K562 (cell line): ENCODE results near the gene AAK1. TPM values are rescaled to one million over a fixed set of nuclear protein-coding genes. Genes with fewer than 3 reads are reported as not detected.

Experiments used
- ATAC-seq: fragments of 200-7000 bp; cut with Tn5 transposase; 3 replicates; pipeline ENCODE4 v1.9.1; 2020; ENCODE audit warnings: moderate library complexity
- BruUV-seq: library from RNA; stranded (reverse); fragments of 400-500 nt; replicated peaks from 2 replicates; lab custom pipeline; 2021; lab: Mats Ljungman, UMichigan
- CTCF ChIA-PET: fragments of 300-600 bp; formaldehyde crosslinking; extraction: SDS; loops from one replicate; lab custom pipeline; 2021; ENCODE audit warnings: low intra/inter-chr PET ratio; lab: Yijun Ruan, JAX
- POLR2A ChIA-PET: fragments of 300-600, 350-650 bp; sonication (Branson Sonifier 250); formaldehyde crosslinking; extraction: SDS; loops from one replicate; lab custom pipeline; 2021; ENCODE audit warnings: antibody characterized with exemption, inconsistent platforms; lab: Yijun Ruan, JAX
- DNase-seq, 4 experiments: peaks; one replicate each; pipeline versions ENCODE4 v3.0.0 to v3.0.0-alpha.2; 2011 to 2018; ENCODE audit warnings: low spot score in 3 of 4, mixed read lengths in 3 of 4; ENCODE audit errors: extremely low read depth in 1 of 4
- FAIRE-seq: peaks from 2 replicates; lab custom pipeline; 2011; peaks lifted over from hg19 to GRCh38; lab: Jason Lieb, UNC
- H2AFZ ChIP-seq: 2 replicates; pipeline ENCODE4 v1.6.0; 2011; ENCODE audit warnings: low read depth, low read length, control low read depth, inconsistent platforms
- H3K27ac ChIP-seq: fragments of 200-600 bp; 3 replicates; pipeline ENCODE4 v1.8.0; 2011; ENCODE audit warnings: low read depth, mild to moderate bottlenecking, control low read depth, inconsistent platforms, low read length, moderate library complexity, mixed read lengths; ENCODE audit errors: extremely low read depth
- H3K27me3 ChIP-seq, 2 experiments: fragments of 300-600 bp in 1 of 2; 2 replicates in 1 of 2; 3 replicates in 1 of 2; pipeline versions ENCODE4 v1.6.0 to v1.8.0; 2011; ENCODE audit warnings: inconsistent platforms in 2 of 2, low read length in 2 of 2, mild to moderate bottlenecking in 1 of 2, mixed read lengths in 1 of 2, moderate library complexity in 1 of 2; ENCODE audit not compliant: control insufficient read depth in 2 of 2, insufficient read depth in 2 of 2
- H3K36me3 ChIP-seq: fragments of 300-600 bp; 3 replicates; pipeline ENCODE4 v1.8.0; 2011; ENCODE audit warnings: mild to moderate bottlenecking, low read length, inconsistent platforms; ENCODE audit not compliant: control insufficient read depth, insufficient read depth
- H3K4me1 ChIP-seq, 2 experiments: fragments of 200-600 bp in 1 of 2; replicated peaks in 1 of 2; 2 replicates in 1 of 2; 3 replicates in 1 of 2; pipeline versions ENCODE4 v1.5.1 to v1.8.0; 2011; ENCODE audit warnings: inconsistent platforms in 2 of 2, low read length in 2 of 2, mild to moderate bottlenecking in 1 of 2, mixed read lengths in 1 of 2, moderate library complexity in 1 of 2; ENCODE audit not compliant: control insufficient read depth in 2 of 2, insufficient read depth in 2 of 2
- H3K4me2 ChIP-seq: 2 replicates; pipeline ENCODE4 v1.6.1; 2011; ENCODE audit warnings: low read length, control low read depth, inconsistent platforms, mixed read lengths; ENCODE audit not compliant: insufficient read depth
- H3K4me3 ChIP-seq: fragments of 200-600 bp; sonication (generic), shearing (Covaris generic); 2 replicates; pipeline ENCODE4 v1.5.1; 2016; ENCODE audit warnings: control low read depth, inconsistent platforms
- H3K79me2 ChIP-seq: fragments of 200-600 bp; 3 replicates; pipeline ENCODE4 v1.8.0; 2011; ENCODE audit warnings: low read length, inconsistent platforms; ENCODE audit not compliant: control insufficient read depth, insufficient read depth
- H3K9ac ChIP-seq, 2 experiments: 2 replicates each; pipeline versions ENCODE4 v1.6.0 to v1.6.1; 2011; ENCODE audit warnings: low read depth in 2 of 2, low read length in 2 of 2, control low read depth in 1 of 2, inconsistent platforms in 1 of 2, mild to moderate bottlenecking in 1 of 2, mixed read lengths in 1 of 2; ENCODE audit not compliant: insufficient read depth in 1 of 2
- H3K9me1 ChIP-seq: one replicate; pipeline ENCODE4 v1.6.0; 2011; ENCODE audit warnings: inconsistent platforms, mild to moderate bottlenecking, low read length, moderate library complexity; ENCODE audit not compliant: control insufficient read depth, insufficient read depth
- H3K9me3 ChIP-seq: replicated peaks from 2 replicates; pipeline ENCODE4 v1.5.1; 2011; ENCODE audit warnings: low read depth, low read length, inconsistent platforms; ENCODE audit not compliant: control insufficient read depth, insufficient read depth
- H4K20me1 ChIP-seq: replicated peaks from 2 replicates; pipeline ENCODE4 v1.6.1; 2011; ENCODE audit warnings: low read length, inconsistent platforms, mixed read lengths; ENCODE audit not compliant: control insufficient read depth, insufficient read depth
- CHCHD3 ChIP-seq: fragments of 250-450 bp; sonication (Bioruptor Pico); IDR thresholded peaks from 2 replicates; pipeline ENCODE4 v2.1.2; 2022; ENCODE audit warnings: mild to moderate bottlenecking
- FOSL1 ChIP-seq: fragments of 200-800 bp; sonication (Bioruptor generic); conservative IDR thresholded peaks from 2 replicates; pipeline ENCODE4 v1.6.1; 2016; ENCODE audit warnings: missing genetic modification characterization, missing compliant biosample characterization
- HDAC1 ChIP-seq, 2 experiments: fragments of 450-650 bp; IDR thresholded peaks; 2 replicates each; pipeline ENCODE4 v1.6.1; 2016 to 2017; ENCODE audit warnings: inconsistent platforms in 1 of 2, mild to moderate bottlenecking in 1 of 2, moderate library complexity in 1 of 2
- HDAC2 ChIP-seq: fragments of 450-650 bp; IDR thresholded peaks from 2 replicates; pipeline ENCODE4 v1.6.1; 2016; ENCODE audit warnings: mild to moderate bottlenecking
- ILK ChIP-seq: fragments of 450-650 bp; IDR thresholded peaks from 2 replicates; pipeline ENCODE4 v1.6.1; 2016; ENCODE audit warnings: missing genetic modification characterization, low read depth, mild to moderate bottlenecking, missing compliant biosample characterization, moderate library complexity, borderline replicate concordance
- MECOM ChIP-seq: fragments of 250-450 bp; sonication (Bioruptor Pico); IDR thresholded peaks from 2 replicates; pipeline ENCODE4 v1.8.0; 2022; ENCODE audit warnings: inconsistent platforms
- MTA1 ChIP-seq: fragments of 450-650 bp; IDR thresholded peaks from 2 replicates; pipeline ENCODE4 v1.6.1; 2017; ENCODE audit warnings: borderline replicate concordance
- NCOA6 ChIP-seq: fragments of 450-650 bp; IDR thresholded peaks from 2 replicates; pipeline ENCODE4 v1.6.1; 2017; ENCODE audit warnings: mild to moderate bottlenecking
- RBM39 ChIP-seq: fragments of 200-400 bp; formaldehyde crosslinking; optimal IDR thresholded peaks from 2 replicates; pipeline ENCODE3; 2018; ENCODE audit warnings: low read depth, low read length
- WHSC1 ChIP-seq: IDR thresholded peaks from one replicate; pipeline ENCODE4 v1.6.1; 2012; ENCODE audit warnings: low read length, control low read depth, inconsistent platforms
- ZNF354B ChIP-seq: fragments of 250-450 bp; sonication (Bioruptor Pico); IDR thresholded peaks from 2 replicates; pipeline ENCODE4 v1.4.0; 2020
- WGBS: fragments of 100-300 bp; shearing (Covaris generic); methylation state at CpG from one replicate; pipeline ENCODE4 v1.1.6; 2016; ENCODE audit warnings: low coverage, mixed read lengths; ENCODE audit not compliant: insufficient coverage; ENCODE audit errors: missing lambda C conversion rate; 5-methylcytosine and 5-hydroxymethylcytosine counted together
- in situ Hi-C: fragments of 300-500 bp; cut with MboI; formaldehyde crosslinking; loops from 4 replicates; pipeline ENCODE4 v1.15.0; 2018; ENCODE audit warnings: inconsistent platforms, mixed read lengths
- intact Hi-C: fragments of 100-400 bp; cut with micrococcal nuclease; formaldehyde crosslinking; loops from 2 replicates; pipeline ENCODE4 v1.14.2; 2022
- polyA plus RNA-seq, 8 experiments: library from polyadenylated mRNA; depleted of rRNA in 4 of 8; stranded (reverse) in 5 of 8; unstranded in 3 of 8; fragments of >200 nt; fragmentation: Nextera tagmentation in 2 of 8; fragmentation: Illumina TruSeq in 1 of 8; extraction: Ambion mirVana in 2 of 8; extraction: Trizol in 1 of 8; gene quantifications; 2 replicates each; pipeline versions ENCODE4 v1.2.1 to v1.2.3, GENCODE V29; 2011 to 2014; ENCODE audit warnings: inconsistent platforms in 1 of 8, missing spikeins in 1 of 8
- total RNA-seq, 7 experiments: library from RNA; depleted of rRNA in 6 of 7; stranded (reverse); fragments of >200 nt in 6 of 7; fragmentation: Illumina TruSeq in 2 of 7; extraction: Trizol in 2 of 7; gene quantifications; 2 replicates each; pipeline versions ENCODE4 v1.2.1 to v1.2.3, GENCODE V29; 2011 to 2021; ENCODE audit warnings: low replicate concordance in 1 of 7
- TF ChIP-seq, protein P1 (sequence below), 2 experiments: fragments of 450-650 bp; conservative IDR thresholded peaks; 2 replicates each; pipeline ENCODE4 v1.6.1; 2017; ENCODE audit warnings: mild to moderate bottlenecking in 2 of 2, moderate library complexity in 2 of 2
- TF ChIP-seq, protein P2 (sequence below): fragments of 250-450 bp; sonication (Bioruptor Pico); IDR thresholded peaks from 2 replicates; pipeline ENCODE4 v1.4.0; 2020; ENCODE audit warnings: mild to moderate bottlenecking
- TF ChIP-seq, protein P3 (sequence below): fragments of 450-650 bp; IDR thresholded peaks from 2 replicates; pipeline ENCODE4 v1.6.1; 2014; ENCODE audit warnings: low read depth, mild to moderate bottlenecking, moderate library complexity, borderline replicate concordance
- TF ChIP-seq, protein P4 (sequence below): sonication (generic); formaldehyde crosslinking; IDR thresholded peaks from 2 replicates; pipeline ENCODE4 v1.8.0; 2022; ENCODE audit warnings: missing genetic modification reagents, mild to moderate bottlenecking, borderline replicate concordance
- TF ChIP-seq, protein P5 (sequence below): fragments of 250-450 bp; sonication (Bioruptor Pico); IDR thresholded peaks from 2 replicates; pipeline ENCODE4 v1.5.0; 2020; ENCODE audit warnings: mild to moderate bottlenecking

AAK1 gene
- total and polyA plus RNA-seq, 9 of the 15 experiments (the other 6 are each of a cell fraction or from before 2014, with no cell fraction given), result 0.89 to 17.1 (median 6.0) TPM

DNA sequence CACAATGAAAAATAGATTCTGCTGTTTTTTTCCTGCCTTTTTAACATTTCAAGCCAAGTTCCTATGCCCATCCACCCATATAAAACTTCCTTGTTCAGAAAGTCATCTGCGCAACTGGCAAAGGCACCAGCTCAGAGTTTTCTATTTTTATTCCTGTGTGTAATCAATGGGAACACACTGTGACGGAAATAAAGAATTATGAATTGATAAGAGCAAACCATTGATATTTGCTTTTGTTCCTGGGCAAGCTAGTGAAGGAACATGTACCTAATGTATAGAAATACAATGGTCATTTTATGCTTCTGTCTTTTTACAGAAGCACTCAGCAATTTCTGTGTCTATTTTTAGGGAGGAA, 30.8 kb upstream of the AAK1 start:
- Histone ChIP-seq H3K27ac (no peak overlapping the region), H3K79me2 (no peaks in the 10 kb centered on the region), H3K36me3 (no peaks in the 10 kb centered on the region), H3K9me1 (no peaks in the 10 kb centered on the region), H3K4me3 (no peak overlapping the region), H3K27me3 (no peaks in the 10 kb centered on the region), H3K9ac (no peak overlapping the region), H3K9me3 (no peaks in the 10 kb centered on the region), H2AFZ (peak overlapping the region; percentile 20; the same call in 1 of the 2 replicates), H3K4me1 (peaks cover 0 to 3% of the 10 kb centered on the region in 2 experiments; a peak in 3 of 5 replicates), H4K20me1 (no peaks in the 10 kb centered on the region), H3K4me2 (no peak overlapping the region)
- in situ Hi-C loops, result no loop called here
- 78% methylated on average over 2 of the region's 2 CpGs for WGBS
- BruUV-seq, result no TSS peak
- no peak for DNase-seq
- no peak for FAIRE-seq
- no peak for ATAC-seq
- ChIA-PET CTCF (no interaction called here), POLR2A (interaction anchor here (0.6 to 2.1 kb wide), 4 partner anchors 9 to 293 kb away, joined by 3 to 5 read pairs (median 4); no protein-coding TSS in a partner anchor)
- intact Hi-C loops, result no loop called here
- TF ChIP-seq NCOA6 (no peak), HDAC1 (IDR thresholded peaks at IDR 0.05) (no peak), CHCHD3 (CRISPR knock-in tag) (no peak), ILK (tag) (no peak), MECOM (CRISPR knock-in tag) (no peak), RBM39 (no peak), FOSL1 (no peak), WHSC1 (no peak), MTA1 (no peak), HDAC2 (no peak), ZNF354B (CRISPR knock-in tag) (no peak)
- TF ChIP-seq, protein P1, sequence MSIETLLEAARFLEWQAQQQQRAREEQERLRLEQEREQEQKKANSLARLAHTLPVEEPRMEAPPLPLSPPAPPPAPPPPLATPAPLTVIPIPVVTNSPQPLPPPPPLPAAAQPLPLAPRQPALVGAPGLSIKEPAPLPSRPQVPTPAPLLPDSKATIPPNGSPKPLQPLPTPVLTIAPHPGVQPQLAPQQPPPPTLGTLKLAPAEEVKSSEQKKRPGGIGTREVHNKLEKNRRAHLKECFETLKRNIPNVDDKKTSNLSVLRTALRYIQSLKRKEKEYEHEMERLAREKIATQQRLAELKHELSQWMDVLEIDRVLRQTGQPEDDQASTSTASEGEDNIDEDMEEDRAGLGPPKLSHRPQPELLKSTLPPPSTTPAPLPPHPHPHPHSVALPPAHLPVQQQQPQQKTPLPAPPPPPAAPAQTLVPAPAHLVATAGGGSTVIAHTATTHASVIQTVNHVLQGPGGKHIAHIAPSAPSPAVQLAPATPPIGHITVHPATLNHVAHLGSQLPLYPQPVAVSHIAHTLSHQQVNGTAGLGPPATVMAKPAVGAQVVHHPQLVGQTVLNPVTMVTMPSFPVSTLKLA (conservative IDR thresholded peaks at IDR 0.05), result no peak
- TF ChIP-seq, protein P2, sequence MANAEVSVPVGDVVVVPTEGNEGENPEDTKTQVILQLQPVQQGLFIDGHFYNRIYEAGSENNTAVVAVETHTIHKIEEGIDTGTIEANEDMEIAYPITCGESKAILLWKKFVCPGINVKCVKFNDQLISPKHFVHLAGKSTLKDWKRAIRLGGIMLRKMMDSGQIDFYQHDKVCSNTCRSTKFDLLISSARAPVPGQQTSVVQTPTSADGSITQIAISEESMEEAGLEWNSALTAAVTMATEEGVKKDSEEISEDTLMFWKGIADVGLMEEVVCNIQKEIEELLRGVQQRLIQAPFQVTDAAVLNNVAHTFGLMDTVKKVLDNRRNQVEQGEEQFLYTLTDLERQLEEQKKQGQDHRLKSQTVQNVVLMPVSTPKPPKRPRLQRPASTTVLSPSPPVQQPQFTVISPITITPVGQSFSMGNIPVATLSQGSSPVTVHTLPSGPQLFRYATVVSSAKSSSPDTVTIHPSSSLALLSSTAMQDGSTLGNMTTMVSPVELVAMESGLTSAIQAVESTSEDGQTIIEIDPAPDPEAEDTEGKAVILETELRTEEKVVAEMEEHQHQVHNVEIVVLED (CRISPR knock-in tag), result no peak
- TF ChIP-seq, protein P3, sequence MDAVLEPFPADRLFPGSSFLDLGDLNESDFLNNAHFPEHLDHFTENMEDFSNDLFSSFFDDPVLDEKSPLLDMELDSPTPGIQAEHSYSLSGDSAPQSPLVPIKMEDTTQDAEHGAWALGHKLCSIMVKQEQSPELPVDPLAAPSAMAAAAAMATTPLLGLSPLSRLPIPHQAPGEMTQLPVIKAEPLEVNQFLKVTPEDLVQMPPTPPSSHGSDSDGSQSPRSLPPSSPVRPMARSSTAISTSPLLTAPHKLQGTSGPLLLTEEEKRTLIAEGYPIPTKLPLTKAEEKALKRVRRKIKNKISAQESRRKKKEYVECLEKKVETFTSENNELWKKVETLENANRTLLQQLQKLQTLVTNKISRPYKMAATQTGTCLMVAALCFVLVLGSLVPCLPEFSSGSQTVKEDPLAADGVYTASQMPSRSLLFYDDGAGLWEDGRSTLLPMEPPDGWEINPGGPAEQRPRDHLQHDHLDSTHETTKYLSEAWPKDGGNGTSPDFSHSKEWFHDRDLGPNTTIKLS, result no peak
- TF ChIP-seq, protein P4, sequence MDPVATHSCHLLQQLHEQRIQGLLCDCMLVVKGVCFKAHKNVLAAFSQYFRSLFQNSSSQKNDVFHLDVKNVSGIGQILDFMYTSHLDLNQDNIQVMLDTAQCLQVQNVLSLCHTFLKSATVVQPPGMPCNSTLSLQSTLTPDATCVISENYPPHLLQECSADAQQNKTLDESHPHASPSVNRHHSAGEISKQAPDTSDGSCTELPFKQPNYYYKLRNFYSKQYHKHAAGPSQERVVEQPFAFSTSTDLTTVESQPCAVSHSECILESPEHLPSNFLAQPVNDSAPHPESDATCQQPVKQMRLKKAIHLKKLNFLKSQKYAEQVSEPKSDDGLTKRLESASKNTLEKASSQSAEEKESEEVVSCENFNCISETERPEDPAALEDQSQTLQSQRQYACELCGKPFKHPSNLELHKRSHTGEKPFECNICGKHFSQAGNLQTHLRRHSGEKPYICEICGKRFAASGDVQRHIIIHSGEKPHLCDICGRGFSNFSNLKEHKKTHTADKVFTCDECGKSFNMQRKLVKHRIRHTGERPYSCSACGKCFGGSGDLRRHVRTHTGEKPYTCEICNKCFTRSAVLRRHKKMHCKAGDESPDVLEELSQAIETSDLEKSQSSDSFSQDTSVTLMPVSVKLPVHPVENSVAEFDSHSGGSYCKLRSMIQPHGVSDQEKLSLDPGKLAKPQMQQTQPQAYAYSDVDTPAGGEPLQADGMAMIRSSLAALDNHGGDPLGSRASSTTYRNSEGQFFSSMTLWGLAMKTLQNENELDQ (CRISPR knock-in tag), result no peak
- TF ChIP-seq, protein P5, sequence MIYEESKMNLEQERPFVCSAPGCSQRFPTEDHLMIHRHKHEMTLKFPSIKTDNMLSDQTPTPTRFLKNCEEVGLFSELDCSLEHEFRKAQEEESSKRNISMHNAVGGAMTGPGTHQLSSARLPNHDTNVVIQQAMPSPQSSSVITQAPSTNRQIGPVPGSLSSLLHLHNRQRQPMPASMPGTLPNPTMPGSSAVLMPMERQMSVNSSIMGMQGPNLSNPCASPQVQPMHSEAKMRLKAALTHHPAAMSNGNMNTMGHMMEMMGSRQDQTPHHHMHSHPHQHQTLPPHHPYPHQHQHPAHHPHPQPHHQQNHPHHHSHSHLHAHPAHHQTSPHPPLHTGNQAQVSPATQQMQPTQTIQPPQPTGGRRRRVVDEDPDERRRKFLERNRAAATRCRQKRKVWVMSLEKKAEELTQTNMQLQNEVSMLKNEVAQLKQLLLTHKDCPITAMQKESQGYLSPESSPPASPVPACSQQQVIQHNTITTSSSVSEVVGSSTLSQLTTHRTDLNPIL (CRISPR knock-in tag), result no peak
